NT2/D1 (cell line): ENCODE data around the gene PCNT.

Source experiments
- SUZ12 ChIP-seq: IDR thresholded peaks from 2 replicates; pipeline ENCODE4 v1.6.1; 2011; ENCODE audit not compliant: insufficient read length, insufficient read depth; ENCODE audit errors: extremely low read depth
- YY1 ChIP-seq: IDR thresholded peaks from 2 replicates; pipeline ENCODE4 v1.6.1; 2011; ENCODE audit not compliant: insufficient read length, insufficient read depth
- ZNF274 ChIP-seq: IDR thresholded peaks from 2 replicates; pipeline ENCODE4 v1.6.1; 2011; ENCODE audit warnings: mild to moderate bottlenecking, low read depth, low read length

GRCh38 chr21:46304437-46304836 lies 19.5 kb upstream of the PCNT start:
- no peak for TF ChIP-seq YY1
- TF ChIP-seq SUZ12: no peak
- no peak for TF ChIP-seq ZNF274
